ENCODE data around the gene SMCHD1.

DNA sequence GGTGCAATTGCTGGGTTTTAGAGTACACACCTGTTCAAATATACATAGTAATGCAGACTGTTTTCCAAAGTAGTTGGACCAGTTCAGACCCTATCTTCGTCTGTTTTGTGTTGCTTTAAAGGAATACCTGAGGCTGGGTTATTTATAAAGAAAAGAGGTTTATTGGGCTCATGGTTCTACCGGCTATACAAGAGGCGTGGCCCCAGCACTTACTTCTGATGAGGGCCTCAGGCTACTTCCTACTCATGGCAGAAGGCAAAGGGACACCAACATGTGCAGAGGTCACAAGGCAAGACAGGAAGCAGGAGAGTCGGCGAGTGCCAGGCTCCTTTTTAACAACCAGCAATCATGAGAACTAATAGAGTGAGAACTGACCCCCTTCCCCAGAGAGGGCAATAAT is 169.3 kb downstream of the SMCHD1 start:
- no peak for TF ChIP-seq CTCF (IDR thresholded peaks at IDR 0.05)
- no peak for TF ChIP-seq POLR2A (IDR thresholded peaks at IDR 0.05)
